Endothelial cell of umbilical vein (primary cell): ENCODE data around the gene PLA2G12B. TPM values are rescaled to one million over a fixed set of nuclear protein-coding genes. Genes with fewer than 3 reads are reported as not detected.

ENCODE experiments used
- BruUV-seq: library from RNA; stranded (reverse); fragments of 400-500 nt; replicated peaks from 2 replicates; lab custom pipeline; 2021; lab: Mats Ljungman, UMichigan
- CTCF ChIA-PET: fragments of 300-600, 350-600 bp; sonication (Branson Sonifier 250); formaldehyde crosslinking; loops from one replicate; lab custom pipeline; 2021; ENCODE audit warnings: antibody characterized with exemption, inconsistent platforms; lab: Charles Lee
- POLR2A ChIA-PET: fragments of 300-600, 350-600 bp; sonication (Branson Sonifier 250); formaldehyde crosslinking; loops from one replicate; lab custom pipeline; 2021; ENCODE audit warnings: antibody characterized with exemption, inconsistent platforms; lab: Charles Lee
- DNase-seq: peaks from one replicate; pipeline ENCODE4 v3.0.0-alpha.2; 2011; ENCODE audit warnings: low read depth, low spot score
- FAIRE-seq: peaks from 2 replicates; lab custom pipeline; 2011; peaks lifted over from hg19 to GRCh38; lab: Jason Lieb, UNC
- H2AFZ ChIP-seq: 2 replicates; pipeline ENCODE4 v1.6.0; 2012; ENCODE audit warnings: low read depth, low read length, control low read depth, inconsistent platforms
- H3K27ac ChIP-seq: 2 replicates; pipeline ENCODE4 v1.5.1; 2011; ENCODE audit warnings: low read depth, mild to moderate bottlenecking, control low read depth, low read length, moderate library complexity; ENCODE audit not compliant: insufficient read depth
- H3K27me3 ChIP-seq, 2 experiments: 2 replicates each; pipeline versions ENCODE4 v1.6.0 to v1.6.1; 2011; ENCODE audit warnings: low read length in 2 of 2, mixed read lengths in 1 of 2; ENCODE audit not compliant: control insufficient read depth in 2 of 2, insufficient read depth in 2 of 2
- H3K36me3 ChIP-seq, 2 experiments: 2 replicates in 1 of 2; 3 replicates in 1 of 2; pipeline ENCODE4 v1.5.1; 2011; ENCODE audit warnings: low read length in 2 of 2, mild to moderate bottlenecking in 1 of 2, moderate library complexity in 1 of 2; ENCODE audit not compliant: control insufficient read depth in 2 of 2, insufficient read depth in 2 of 2; ENCODE audit errors: extremely low read depth in 1 of 2
- H3K4me1 ChIP-seq: 3 replicates; pipeline ENCODE4 v1.5.1; 2011; ENCODE audit warnings: mild to moderate bottlenecking, low read length; ENCODE audit not compliant: control insufficient read depth, insufficient read depth; ENCODE audit errors: extremely low read depth
- H3K4me2 ChIP-seq: 2 replicates; pipeline ENCODE4 v1.6.1; 2011; ENCODE audit warnings: low read length, control low read depth, mixed read lengths; ENCODE audit not compliant: insufficient read depth
- H3K4me3 ChIP-seq, 3 experiments: fragments of 200-600 bp in 1 of 3; sonication (generic), shearing (Covaris generic) in 1 of 3; replicated peaks in 1 of 3; 2 replicates each; pipeline ENCODE4 v1.5.1; 2011 to 2016; ENCODE audit warnings: control low read depth in 3 of 3, low read length in 3 of 3, mild to moderate bottlenecking in 2 of 3, inconsistent platforms in 1 of 3, low read depth in 1 of 3, moderate library complexity in 1 of 3; ENCODE audit not compliant: insufficient read depth in 1 of 3
- H3K79me2 ChIP-seq: 2 replicates; pipeline ENCODE4 v1.6.0; 2012; ENCODE audit warnings: low read length, inconsistent platforms; ENCODE audit not compliant: control insufficient read depth, insufficient read depth
- H3K9ac ChIP-seq: replicated peaks from 2 replicates; pipeline ENCODE3; 2011; ENCODE audit warnings: low read length, control low read depth; ENCODE audit not compliant: insufficient read depth; ENCODE audit errors: extremely low read depth
- H3K9me1 ChIP-seq: replicated peaks from 3 replicates; pipeline ENCODE4 v1.6.0; 2011; ENCODE audit warnings: mild to moderate bottlenecking, low read length; ENCODE audit not compliant: control insufficient read depth, insufficient read depth; ENCODE audit errors: extremely low read depth
- H3K9me3 ChIP-seq: replicated peaks from 2 replicates; pipeline ENCODE4 v1.5.1; 2012; ENCODE audit warnings: low read length, inconsistent platforms; ENCODE audit not compliant: control insufficient read depth, insufficient read depth
- H4K20me1 ChIP-seq: replicated peaks from 2 replicates; pipeline ENCODE3; 2011; ENCODE audit warnings: mild to moderate bottlenecking, low read length; ENCODE audit not compliant: control insufficient read depth, insufficient read depth; ENCODE audit errors: extremely low read depth
- EZH2 ChIP-seq: IDR thresholded peaks from 2 replicates; pipeline ENCODE4 v1.6.1; 2012; ENCODE audit warnings: borderline replicate concordance, low read depth, mild to moderate bottlenecking, moderate library complexity, low read length, inconsistent platforms; ENCODE audit not compliant: severe bottlenecking
- FOS ChIP-seq: IDR thresholded peaks from 2 replicates; pipeline ENCODE4 v1.6.1; 2011; ENCODE audit warnings: mild to moderate bottlenecking, low read length, moderate library complexity, borderline replicate concordance; ENCODE audit not compliant: insufficient read depth
- GATA2 ChIP-seq: IDR thresholded peaks from 2 replicates; pipeline ENCODE4 v1.7.0; 2011; ENCODE audit warnings: low read depth, mild to moderate bottlenecking, moderate library complexity, mixed read lengths, low read length; ENCODE audit not compliant: insufficient read length, insufficient read depth
- JUN ChIP-seq: IDR thresholded peaks from 2 replicates; pipeline ENCODE4 v1.6.1; 2011; ENCODE audit warnings: borderline replicate concordance, low read depth; ENCODE audit not compliant: insufficient read length, insufficient read depth
- MYC ChIP-seq: IDR thresholded peaks from one replicate; pipeline ENCODE4 v1.6.1; 2011; ENCODE audit warnings: mild to moderate bottlenecking, low read depth, low read length
- POLR2A ChIP-seq: IDR thresholded peaks from 2 replicates; pipeline ENCODE4 v1.6.1; 2012; ENCODE audit warnings: low read depth, mild to moderate bottlenecking, control low read depth, low read length
- POLR2AphosphoS5 ChIP-seq: IDR thresholded peaks from 2 replicates; pipeline ENCODE4 v1.6.1; 2012; ENCODE audit warnings: low read depth, mild to moderate bottlenecking, control low read depth, low read length, moderate library complexity; ENCODE audit not compliant: insufficient read depth
- dilution Hi-C: fragments of 300-500 bp; cut with MboI; formaldehyde crosslinking; loops from one replicate; pipeline ENCODE4 v1.15.0; 2019; ENCODE audit warnings: low sequenced_read_pairs; ENCODE audit not compliant: extremely low pct_ligation_motif_present
- intact Hi-C: fragments of 100-400 bp; cut with micrococcal nuclease; formaldehyde crosslinking; loops from one replicate; pipeline ENCODE4 v1.10.0; 2022
- polyA plus RNA-seq, 4 experiments: library from polyadenylated mRNA; depleted of rRNA in 3 of 4; stranded (reverse) in 3 of 4; unstranded in 1 of 4; fragments of >200 nt; gene quantifications; 2 replicates each; pipeline versions ENCODE4 v1.2.1 to v1.2.3, GENCODE V29; 2011 to 2012; ENCODE audit warnings: missing spikeins in 1 of 4
- total RNA-seq: library from RNA; stranded (reverse); gene quantifications from 2 replicates; pipeline ENCODE4 v1.2.3, GENCODE V29; 2021
- TF ChIP-seq, protein P1 (sequence below), 2 donors: IDR thresholded peaks; 1 replicate in 1 of 2; 2 replicates in 1 of 2; pipeline ENCODE4 v1.5.1; 2011; ENCODE audit warnings: low read length in 2 of 2, mild to moderate bottlenecking in 2 of 2, moderate library complexity in 2 of 2, control low read depth in 1 of 2, inconsistent platforms in 1 of 2, low read depth in 1 of 2; ENCODE audit not compliant: insufficient read depth in 1 of 2; ENCODE audit errors: extremely low read depth in 1 of 2
- TF ChIP-seq, protein P2 (sequence below): IDR thresholded peaks from 2 replicates; pipeline ENCODE4 v1.6.1; 2011; ENCODE audit not compliant: insufficient read depth, insufficient read length

PLA2G12B gene
- total and polyA plus RNA-seq, 2 donors (not counting 3 experiments of a cell fraction or from before 2014, with no cell fraction given), result not detected

- no TSS peak for BruUV-seq
- no peaks in the 10 kb centered on the region for H3K9me1 ChIP-seq
- H4K20me1 ChIP-seq, result no peaks in the 10 kb centered on the region
- DNase-seq (no peak), FAIRE-seq (no peak)
- no peak overlapping the region for H2AFZ ChIP-seq
- no peaks in the 10 kb centered on the region for H3K27me3 ChIP-seq
- no peaks in the 10 kb centered on the region for H3K9me3 ChIP-seq
- no peak overlapping the region for H3K9ac ChIP-seq
- no peak overlapping the region for H3K4me3 ChIP-seq
- ChIA-PET POLR2A (no interaction called here), CTCF (no interaction called here)
- no peaks in the 10 kb centered on the region for H3K4me1 ChIP-seq
- H3K4me2 ChIP-seq, result no peak overlapping the region
- no peaks in the 10 kb centered on the region for H3K36me3 ChIP-seq
- intact Hi-C loops (no loop called here), dilution Hi-C loops (no loop called here)
- TF ChIP-seq JUN (no peak), FOS (no peak), MYC (no peak)
- H3K79me2 ChIP-seq, result no peaks in the 10 kb centered on the region
- H3K27ac ChIP-seq, result no peak overlapping the region
Observed at GRCh38 chr10:72913287-72913686, 41.3 kb downstream of the PLA2G12B start.

DNA sequence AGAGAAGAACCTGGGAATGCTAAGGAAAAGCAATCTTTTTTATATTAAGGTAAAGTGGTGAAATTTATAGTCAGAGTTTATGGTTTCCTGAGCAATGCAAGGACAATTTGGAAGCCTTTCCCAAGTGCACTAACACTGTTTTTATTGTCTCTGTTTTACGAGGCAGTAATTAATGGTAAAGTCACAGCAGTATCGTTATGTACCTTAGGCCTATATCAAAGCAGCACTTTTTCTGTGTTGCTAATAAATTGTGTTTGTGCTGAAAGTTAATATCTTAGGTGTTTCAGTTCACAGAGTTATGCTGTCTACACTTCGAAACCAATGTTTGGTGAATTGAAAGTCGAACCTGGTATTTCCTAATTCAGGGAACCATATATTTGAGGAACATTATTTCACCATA is 41.9 kb downstream of the PLA2G12B start:
- no peaks in the 10 kb centered on the region for H3K79me2 ChIP-seq
- H3K27me3 ChIP-seq, result no peaks in the 10 kb centered on the region
- H3K4me2 ChIP-seq, result no peak overlapping the region
- no peaks in the 10 kb centered on the region for H3K4me1 ChIP-seq
- intact Hi-C loops, result no loop called here
- TF ChIP-seq GATA2, result no peak
- TF ChIP-seq, protein P1, sequence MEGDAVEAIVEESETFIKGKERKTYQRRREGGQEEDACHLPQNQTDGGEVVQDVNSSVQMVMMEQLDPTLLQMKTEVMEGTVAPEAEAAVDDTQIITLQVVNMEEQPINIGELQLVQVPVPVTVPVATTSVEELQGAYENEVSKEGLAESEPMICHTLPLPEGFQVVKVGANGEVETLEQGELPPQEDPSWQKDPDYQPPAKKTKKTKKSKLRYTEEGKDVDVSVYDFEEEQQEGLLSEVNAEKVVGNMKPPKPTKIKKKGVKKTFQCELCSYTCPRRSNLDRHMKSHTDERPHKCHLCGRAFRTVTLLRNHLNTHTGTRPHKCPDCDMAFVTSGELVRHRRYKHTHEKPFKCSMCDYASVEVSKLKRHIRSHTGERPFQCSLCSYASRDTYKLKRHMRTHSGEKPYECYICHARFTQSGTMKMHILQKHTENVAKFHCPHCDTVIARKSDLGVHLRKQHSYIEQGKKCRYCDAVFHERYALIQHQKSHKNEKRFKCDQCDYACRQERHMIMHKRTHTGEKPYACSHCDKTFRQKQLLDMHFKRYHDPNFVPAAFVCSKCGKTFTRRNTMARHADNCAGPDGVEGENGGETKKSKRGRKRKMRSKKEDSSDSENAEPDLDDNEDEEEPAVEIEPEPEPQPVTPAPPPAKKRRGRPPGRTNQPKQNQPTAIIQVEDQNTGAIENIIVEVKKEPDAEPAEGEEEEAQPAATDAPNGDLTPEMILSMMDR (IDR thresholded peaks at IDR 0.05; ENCODE audit: extremely low read depth in 1 of 2, insufficient read depth in 1 of 2, low read depth in 1 of 2, low read length in 2 of 2), result no peak
- TF ChIP-seq, protein P2, sequence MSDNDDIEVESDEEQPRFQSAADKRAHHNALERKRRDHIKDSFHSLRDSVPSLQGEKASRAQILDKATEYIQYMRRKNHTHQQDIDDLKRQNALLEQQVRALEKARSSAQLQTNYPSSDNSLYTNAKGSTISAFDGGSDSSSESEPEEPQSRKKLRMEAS, result no peak
- TF ChIP-seq MYC, result no peak
- TF ChIP-seq EZH2, result no peak
- TF ChIP-seq JUN, result no peak
- TF ChIP-seq POLR2A, result no peak
- no peak for TF ChIP-seq POLR2AphosphoS5
- TF ChIP-seq FOS, result no peak
- no peak overlapping the region for H3K9ac ChIP-seq
- no peak overlapping the region for H3K4me3 ChIP-seq
- DNase-seq (no peak), FAIRE-seq (no peak)
- H4K20me1 ChIP-seq, result no peaks in the 10 kb centered on the region
- dilution Hi-C loops, result no loop called here
- POLR2A ChIA-PET, result no interaction called here
- H3K9me1 ChIP-seq, result no peaks in the 10 kb centered on the region
- no peaks in the 10 kb centered on the region for H3K36me3 ChIP-seq
- H2AFZ ChIP-seq, result no peak overlapping the region
- BruUV-seq, result no TSS peak
- H3K27ac ChIP-seq, result no peak overlapping the region
- no peaks in the 10 kb centered on the region for H3K9me3 ChIP-seq
- CTCF ChIA-PET, result no interaction called here
